NB4 (cell line): Measurements from ENCODE around the gene EMP1.

Experiments
- CTCF ChIP-seq: IDR thresholded peaks from one replicate; pipeline ENCODE4 v1.5.1; 2012; ENCODE audit warnings: low read depth, low read length
- POLR2A ChIP-seq: IDR thresholded peaks from 2 replicates; pipeline ENCODE4 v1.6.1; 2011; ENCODE audit warnings: mild to moderate bottlenecking; ENCODE audit not compliant: insufficient read length; ENCODE audit errors: extremely low read depth

DNA sequence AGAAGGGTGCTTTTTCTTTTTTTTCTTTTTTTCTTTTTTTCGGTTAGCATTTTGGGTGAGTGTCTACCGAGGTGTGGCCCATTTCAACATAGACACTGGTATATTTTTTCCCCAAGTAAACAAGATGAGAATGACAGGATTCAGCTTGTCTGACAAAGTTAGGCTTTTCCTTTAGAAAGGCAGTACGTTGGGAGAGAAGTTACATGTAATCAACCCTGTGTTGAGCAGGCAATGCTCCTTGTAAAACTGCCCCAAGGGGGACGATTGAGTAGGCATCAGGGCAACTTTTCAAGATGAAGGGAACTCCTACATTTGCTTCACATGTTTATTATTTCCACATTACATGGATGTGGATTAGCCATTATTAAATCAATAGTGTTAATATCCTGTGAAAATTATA lies 1.7 kb downstream of the EMP1 start:
- TF ChIP-seq CTCF (no peak), POLR2A (no peak)
